NB4 (cell line): ENCODE measurements around the gene FANCB.

Experiments used
- MYC ChIP-seq: IDR thresholded peaks from 2 replicates; pipeline ENCODE4 v1.6.1; 2011; ENCODE audit warnings: low read depth, low read length
- POLR2A ChIP-seq: IDR thresholded peaks from 2 replicates; pipeline ENCODE4 v1.6.1; 2011; ENCODE audit warnings: mild to moderate bottlenecking; ENCODE audit not compliant: insufficient read length; ENCODE audit errors: extremely low read depth
- TF ChIP-seq, protein P1 (sequence below): IDR thresholded peaks from one replicate; pipeline ENCODE4 v1.5.1; 2012; ENCODE audit warnings: low read depth, low read length

DNA sequence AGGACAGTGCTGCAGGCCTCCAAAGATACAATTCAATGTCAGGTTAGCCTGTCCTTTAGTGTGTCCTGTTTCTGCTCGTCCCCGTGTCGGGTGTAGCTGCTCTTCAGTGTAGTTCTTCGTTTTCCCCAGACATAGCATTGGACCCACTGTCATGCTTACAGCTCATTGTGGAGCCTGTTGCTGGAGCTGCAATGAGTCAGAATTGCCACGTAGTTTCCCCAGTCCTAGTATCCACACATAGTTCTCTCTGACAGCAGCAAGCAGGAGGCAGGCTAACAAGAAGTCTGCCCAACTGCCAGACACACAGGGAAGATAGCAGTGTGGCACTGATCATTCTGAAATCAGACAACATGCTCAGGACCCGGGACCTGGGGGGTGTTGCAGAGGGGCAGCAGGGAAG lies 49.6 kb upstream of the FANCB start:
- TF ChIP-seq, protein P1, sequence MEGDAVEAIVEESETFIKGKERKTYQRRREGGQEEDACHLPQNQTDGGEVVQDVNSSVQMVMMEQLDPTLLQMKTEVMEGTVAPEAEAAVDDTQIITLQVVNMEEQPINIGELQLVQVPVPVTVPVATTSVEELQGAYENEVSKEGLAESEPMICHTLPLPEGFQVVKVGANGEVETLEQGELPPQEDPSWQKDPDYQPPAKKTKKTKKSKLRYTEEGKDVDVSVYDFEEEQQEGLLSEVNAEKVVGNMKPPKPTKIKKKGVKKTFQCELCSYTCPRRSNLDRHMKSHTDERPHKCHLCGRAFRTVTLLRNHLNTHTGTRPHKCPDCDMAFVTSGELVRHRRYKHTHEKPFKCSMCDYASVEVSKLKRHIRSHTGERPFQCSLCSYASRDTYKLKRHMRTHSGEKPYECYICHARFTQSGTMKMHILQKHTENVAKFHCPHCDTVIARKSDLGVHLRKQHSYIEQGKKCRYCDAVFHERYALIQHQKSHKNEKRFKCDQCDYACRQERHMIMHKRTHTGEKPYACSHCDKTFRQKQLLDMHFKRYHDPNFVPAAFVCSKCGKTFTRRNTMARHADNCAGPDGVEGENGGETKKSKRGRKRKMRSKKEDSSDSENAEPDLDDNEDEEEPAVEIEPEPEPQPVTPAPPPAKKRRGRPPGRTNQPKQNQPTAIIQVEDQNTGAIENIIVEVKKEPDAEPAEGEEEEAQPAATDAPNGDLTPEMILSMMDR, result no peak
- TF ChIP-seq POLR2A, result no peak
- no peak for TF ChIP-seq MYC
